ENCODE measurements around the gene FGGY.
"Not testable (repeated sequence)": the region's sequence is repeated elsewhere in the genome, so short reads cannot be mapped to it uniquely, and the experiment has no call there.

The FGGY gene

DNA sequence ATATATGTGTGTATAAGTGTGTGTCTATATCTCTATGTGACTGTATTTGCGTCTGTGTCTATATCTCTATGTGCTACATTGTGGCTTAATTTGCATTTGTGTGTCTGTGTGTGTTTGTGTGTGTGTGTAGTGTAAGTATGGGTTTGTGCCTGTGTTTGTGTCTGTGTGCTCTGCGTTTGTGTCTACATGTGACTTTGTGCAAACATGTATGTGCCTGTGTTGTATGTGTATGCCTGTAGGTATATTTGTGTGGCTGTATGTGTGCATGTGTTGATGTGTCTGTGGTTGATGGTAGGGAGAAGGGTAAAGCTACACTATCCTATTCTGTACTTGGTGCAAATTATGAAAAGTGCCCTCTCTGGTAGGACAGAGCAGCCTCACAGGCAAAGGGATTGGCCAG is 7.3 kb upstream of the FGGY start:
- no peak for DNase-seq

DNA sequence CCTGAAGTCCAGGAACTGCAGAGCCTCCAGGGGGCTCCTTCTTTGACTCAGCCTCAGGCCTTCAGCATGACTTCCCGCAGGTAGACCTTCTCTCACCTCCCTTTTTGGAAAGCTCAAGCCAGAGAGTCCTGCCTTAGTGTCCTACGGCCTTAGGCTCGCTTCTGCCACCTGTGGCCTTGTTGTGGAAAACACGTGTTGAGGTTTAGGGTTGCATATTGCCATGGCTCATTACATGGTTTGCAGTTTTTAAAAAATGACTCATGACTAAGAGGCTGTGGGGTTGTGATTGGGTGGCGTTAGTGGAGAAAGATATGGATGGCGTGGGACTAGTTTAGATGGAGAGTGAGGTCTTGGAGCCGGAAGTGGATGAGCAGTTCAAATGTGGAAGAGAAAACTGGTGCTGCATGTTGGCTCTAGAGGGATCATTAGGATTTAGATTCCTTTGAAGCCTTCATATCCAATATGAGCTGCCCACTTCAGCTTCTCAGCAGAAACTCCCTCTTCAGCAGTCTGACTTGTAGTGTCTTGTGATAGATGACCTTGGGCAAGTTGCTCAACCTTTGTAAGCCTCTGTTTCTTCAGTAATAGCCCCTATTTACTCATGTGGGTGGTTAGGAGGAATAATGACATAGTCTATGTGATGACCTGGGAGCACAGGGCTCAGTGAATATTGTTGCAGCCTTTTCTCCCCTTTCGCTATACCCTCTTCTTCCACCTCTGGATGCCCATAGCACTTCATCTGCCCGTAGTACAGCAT is 6.5 kb upstream of the FGGY start:
- peak; percentile 17 for DNase-seq

DNA sequence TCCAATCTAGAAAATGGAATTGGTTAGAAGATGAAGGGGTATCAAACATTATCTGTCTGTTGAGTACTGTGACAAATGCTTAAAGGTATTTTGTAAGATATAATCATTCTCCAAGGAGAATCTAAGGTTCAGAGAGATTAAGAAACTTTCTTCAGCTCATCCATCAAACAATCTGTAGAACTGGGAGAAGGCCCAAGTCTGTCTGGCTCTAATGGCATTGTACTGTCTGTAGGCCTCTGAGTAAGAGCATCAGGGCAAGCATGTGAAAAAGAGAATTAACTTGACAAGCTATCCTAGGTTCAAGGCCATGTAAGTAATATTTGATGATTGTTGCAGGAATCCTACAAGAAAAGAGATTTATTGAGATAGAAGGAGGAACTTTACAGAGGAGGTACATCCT is 5.3 kb upstream of the FGGY start:
- no peak for DNase-seq

DNA sequence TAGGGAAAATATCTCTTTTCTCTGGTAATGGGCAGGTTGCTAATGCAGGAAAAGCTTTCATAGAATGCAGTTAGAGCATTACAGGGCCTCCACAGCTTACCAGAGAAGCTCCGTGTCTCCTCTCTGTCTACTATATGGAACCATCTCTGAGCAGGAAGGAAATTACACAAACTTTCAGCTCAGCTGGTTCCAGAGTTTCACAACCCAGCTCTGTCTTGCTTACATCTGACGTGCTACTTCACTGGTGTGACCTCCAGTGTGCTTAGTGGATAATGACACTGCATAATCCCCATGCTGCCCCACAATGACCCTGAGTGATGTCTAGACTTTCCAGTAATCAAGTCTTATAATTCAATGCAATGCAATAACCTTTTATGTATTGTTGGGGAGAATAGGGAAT is 4.3 kb upstream of the FGGY start:
- peak; percentile 61 for DNase-seq

DNA sequence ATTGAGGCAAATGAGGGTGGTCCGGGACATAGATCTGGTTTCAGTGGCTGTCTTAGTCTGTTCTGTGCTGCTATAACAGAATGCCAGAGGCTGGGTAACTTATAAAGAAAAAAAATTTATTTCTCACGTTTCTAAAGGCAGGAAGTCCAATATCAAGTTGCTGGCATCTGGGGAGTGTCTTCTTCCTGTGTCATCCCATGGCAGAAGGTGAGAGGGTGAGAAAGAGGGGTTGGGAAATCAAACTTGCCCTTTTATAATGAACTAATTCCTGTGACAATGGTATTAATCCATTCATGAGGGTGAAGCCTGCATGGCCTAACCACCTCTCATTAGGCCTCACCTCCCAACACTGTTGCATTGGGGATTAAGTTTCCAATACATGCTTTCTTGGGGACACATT is 3.7 kb upstream of the FGGY start:
- no peak for DNase-seq

DNA sequence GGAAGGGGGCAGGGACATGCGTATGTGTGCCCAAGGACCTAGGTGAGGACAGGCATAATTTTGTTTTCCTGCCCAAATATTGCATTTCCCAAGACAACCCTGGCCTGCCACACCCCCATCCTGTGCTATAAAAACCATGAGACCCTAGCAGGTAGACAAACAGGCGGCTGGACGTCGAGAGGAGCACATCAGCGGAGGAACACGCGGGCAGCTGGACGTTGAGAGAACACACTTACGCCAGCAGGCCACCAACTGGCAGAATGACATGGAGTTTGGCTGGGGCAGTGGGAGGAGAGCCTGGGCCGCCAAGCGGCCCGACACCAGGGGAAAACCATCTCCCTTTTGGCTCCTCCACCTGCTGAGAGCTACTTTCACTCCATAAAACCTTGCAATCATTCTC is 3.0 kb upstream of the FGGY start:
- DNase-seq: no peak

DNA sequence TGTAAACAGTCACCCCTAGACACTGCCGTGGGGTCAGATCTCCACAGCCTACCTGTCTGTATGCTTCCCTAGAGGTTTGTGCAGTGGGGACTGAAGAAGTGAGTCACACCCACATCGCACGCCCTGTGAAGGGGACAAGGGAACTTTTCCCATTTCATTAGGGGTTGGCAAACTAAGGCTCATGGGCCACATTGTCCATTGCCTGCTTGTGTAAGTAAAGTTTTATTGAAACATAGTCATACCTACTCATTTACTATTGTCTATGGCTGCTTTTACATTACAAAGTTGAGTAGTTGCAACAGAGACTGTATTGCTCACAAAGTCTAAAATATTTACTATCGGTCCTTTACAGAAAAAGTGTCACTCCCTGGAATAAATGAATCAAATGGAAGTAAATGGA is 2.5 kb upstream of the FGGY start:
- DNase-seq: no peak

DNA sequence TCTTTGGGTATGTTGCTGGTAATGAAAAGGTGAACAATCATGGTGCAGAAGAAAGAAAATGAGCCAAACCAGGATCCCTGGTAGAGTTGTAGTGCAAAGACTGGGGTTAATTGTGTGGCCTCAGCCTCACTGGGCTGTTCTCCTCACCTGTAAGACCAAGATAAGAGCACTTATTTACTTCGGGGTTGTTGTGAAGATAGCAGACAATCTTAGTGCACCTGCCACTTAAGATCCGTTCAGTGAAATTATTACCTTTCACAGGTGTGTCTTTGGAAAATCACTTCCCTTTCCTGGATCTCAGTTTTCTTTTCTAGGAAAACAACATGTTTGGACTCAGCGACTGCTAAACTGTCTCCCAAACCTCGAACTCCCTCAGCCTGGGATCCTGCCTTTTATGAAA is 1.3 kb upstream of the FGGY start:
- no peak for DNase-seq

DNA sequence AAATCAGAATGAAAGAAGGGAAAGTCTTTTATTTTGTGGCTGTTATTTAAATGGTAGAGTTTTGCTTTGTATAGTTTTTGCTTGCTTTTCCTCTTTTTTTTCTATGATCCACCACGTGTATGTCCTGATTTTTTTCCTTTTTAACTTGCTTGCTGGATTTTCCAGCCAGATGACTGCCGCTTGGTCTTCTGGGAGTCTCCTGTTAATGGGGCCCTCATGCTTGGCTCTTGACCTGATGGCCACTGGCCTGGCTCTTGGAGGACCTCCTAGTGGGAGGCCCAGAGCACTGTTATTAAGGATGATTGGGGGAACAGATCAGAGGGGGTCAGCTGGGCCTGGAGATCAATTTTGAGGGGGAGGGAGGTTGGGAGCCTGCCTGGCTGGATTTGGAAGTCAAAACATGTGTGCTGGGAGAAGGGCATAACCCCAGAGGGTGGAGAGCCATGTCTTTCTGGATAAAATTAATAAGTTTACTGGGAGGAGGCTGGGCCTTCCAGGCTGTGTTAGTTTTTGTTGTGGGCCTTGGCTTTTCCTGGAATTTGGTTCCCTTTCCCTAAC is 1.2 kb downstream of the FGGY start:
- no peak for DNase-seq

DNA sequence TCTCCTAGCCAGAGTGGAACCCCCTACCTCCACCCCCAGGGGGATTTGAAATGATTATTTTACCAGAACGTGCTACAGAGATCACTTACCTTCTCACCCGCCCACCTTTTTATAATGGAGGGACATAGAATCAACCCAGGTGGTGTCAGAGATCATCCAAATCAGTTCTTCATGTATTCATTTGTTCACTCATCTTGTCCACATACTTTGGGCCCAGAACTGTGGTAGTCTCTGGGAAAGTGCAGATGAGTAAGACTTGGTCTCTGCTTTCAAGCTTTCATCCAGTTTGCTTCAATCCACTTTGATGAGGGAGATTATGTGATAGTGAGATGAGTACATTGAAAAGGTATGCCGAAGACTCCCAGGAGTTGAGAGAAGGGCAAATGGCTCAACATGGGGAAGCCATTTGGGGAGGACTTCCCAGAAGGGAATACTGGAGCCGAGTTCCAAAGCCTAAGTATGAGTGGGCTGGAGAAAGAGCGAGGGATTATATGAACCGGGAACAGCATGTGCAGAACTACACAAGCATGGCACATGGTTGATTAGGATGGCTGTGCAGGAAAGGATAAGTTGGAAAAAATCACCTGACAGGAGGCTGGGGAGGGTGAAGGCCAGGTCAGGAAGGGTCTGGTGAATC is 1.9 kb downstream of the FGGY start:
- DNase-seq: no peak

DNA sequence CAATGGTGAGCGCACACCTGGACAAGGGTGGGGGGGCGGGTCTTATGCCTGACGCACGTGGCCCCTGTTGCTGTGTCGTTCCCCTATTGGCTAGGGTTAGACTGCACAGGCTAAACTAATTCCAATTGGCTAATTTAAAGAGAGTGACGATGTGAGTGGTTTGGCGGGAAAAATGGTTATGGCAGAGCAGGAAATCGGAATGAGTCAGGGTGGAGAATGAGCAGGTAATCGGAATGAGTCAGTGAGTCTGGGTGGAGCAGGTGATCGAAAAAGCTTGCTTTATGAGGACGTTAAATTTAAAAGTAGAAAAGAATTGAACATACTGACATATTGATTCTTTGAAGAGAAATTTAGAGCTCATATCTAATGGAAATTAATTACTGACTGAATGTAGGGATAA is 2.8 kb downstream of the FGGY start:
- not testable (repeated sequence) for DNase-seq

DNA sequence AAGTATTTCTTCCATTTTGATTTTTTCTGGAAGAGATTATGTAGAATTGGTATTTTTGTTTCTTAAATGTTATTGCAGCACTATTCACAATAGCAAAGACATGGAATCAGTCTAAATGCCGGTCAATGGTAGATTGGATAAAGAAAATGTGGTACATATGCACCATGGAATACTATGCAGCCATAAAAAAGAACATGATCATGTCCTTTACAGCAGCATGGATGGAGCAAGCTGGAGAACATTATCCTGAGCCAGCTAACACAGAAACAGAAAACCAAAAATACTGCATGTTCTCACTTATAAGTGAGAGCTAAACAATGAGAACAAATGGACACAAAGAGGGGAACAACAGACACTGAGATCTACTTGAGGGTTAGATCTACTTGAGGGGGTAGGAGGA is 5.4 kb downstream of the FGGY start:
- no peak for DNase-seq

DNA sequence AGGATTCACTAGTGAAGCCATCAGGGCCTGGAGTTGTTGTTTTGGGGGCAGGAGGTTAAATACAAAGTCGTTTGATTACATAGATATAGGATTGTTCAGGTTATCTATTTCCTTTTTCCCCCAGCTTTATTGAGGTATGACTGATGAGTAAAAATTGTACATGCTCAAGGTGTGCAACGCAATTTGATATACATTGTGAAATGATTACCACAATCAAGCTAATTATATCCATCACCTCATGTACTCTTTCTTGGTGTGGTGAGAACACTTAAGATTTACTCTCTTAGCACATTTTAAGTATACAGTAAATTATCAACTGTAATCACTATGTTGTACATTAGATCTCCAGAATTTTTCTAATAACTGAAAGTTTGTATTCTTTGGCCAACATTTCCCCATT is 6.0 kb downstream of the FGGY start:
- no peak for DNase-seq

DNA sequence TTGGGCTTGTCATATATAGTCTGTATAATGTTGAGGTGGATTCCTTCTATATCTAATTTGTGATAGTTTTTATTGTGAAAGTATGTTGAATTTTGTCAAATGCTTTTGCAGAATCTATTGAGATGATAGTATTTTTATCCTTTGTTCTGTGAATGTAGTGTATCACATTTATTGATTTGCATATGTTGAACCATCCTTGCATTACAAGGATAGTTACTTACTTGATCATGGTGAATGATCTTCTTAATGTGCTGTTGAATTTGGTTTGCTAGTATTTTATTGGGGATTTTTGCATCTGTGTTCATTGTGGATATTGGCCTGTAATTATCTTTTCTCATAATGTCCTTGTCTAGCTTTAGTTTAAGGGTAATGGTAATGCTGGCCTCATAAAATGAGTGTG is 8.3 kb downstream of the FGGY start:
- DNase-seq: no peak

DNA sequence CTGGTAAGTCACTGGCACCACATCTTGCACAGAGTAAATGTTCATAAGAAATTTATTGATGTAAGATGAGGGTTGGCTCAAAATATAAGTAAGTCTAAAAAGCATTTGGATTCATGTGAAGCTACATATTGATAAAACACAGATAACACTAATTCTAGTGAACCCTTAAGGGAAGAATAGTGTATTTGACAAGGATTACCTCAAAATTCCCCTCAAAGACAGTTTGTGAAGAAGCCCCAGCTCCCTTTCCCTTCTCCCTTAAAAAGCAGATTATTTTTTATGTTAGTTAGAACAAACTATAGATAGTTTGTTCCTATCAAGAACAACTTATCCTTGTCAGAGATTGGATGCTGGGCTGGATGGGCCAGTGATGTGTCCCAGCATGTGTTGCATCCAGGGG is 10.7 kb downstream of the FGGY start:
- DNase-seq: no peak

DNA sequence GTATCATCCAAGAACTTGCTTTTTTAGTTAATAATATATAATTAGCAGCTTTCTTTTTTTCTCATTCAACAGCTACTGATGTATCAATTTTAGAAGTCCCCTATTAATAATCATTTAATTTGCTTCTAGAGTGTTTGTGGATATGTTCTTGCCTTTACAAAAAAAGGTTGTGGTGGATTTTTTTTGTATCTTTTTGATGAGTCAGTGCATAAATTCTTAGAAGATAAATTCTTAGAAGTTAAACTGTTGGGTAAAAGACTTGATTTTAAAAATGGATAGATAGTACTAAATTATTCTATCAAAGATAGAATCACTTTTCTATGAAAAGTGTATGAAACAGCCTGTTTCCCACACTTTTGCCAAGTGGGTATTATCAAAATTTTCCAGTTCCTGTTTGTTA is 11.9 kb downstream of the FGGY start:
- DNase-seq: no peak

DNA sequence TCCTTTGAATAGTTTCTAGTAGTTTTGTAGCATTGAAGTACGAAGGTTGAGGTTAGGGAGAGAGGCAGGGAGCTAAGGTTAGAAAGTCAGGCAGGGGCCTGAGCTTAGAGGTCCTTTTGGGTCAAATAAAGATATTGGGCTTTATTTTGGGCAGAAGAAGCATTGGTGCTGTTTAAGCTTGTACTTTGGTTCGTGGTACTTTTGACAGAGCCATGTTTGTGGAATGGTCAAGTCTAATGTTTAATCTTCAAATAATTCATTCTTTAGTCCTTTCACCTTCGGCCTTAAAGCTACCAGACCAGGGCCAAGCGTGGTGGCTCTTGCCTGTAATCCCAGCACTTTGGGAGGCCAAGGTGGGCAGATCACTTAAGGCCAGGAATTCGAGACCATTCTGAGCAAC is 12.5 kb downstream of the FGGY start:
- no peak for DNase-seq

DNA sequence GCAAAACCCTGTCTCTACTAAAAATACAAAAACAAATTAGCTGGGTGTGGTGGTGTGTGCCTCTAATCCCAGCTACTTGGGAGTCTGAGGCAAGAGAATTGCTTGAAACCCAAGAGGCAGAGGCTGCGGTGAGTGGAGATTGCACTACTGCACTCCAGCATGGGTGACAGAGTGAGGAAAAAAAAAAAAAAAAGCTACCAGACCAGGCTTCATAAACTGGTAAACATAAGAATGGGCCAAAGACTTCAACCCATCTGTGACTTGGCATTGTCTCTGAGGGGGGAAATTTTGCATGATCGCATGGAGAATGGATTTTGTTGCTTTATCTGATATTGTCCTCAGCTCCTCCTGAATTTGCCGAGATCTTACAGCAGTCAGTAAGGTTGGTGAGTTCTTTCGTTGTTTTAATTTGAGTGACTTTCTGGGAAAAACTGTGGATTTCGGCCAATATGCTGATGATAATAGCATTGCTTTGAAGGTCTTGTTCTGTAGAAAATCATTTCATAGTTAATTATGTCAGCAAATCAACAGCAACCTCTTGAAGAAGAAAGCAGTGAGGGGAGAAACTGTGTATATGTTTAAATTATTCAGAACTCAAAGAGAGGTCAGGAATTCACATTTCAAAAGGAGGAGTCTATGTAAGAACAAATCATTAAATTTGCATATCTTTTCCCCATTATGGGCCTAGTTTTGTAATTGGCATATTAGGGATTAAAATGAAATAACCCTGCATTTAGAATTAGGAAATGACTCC is 13.1 kb downstream of the FGGY start:
- no peak for DNase-seq

DNA sequence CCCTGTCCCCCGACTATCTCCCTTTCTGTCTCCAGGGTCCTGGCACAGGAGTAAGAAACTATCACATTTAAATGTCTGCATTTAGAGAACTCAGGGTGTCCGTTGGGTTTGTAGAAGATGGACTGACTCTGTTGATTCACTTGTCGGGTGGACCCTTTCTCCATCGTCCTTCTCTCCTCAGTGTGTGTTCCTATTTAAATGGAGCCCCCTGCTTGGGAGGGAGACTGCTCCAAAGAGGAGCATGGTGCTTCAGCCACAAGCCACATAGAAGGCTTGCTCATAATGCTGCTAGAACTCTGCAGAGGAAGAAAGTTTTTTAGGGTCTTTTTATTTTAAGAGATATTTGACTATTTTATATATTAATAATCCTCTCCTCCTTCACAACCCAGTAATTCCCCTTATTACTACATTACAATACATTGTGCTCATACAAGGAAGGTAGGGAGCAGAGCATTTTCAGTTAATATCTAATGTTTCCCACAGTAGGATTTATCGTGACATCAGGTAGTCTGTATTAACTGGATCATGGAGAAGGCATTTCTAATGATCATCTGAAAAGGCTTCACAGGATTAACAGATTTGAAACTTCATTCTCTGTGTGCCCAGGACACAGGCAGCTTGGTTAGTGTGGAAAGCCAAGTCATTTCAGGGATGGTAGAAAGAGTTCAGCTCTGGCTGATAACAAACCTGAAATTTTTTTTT is 13.8 kb downstream of the FGGY start:
- no peak for DNase-seq

DNA sequence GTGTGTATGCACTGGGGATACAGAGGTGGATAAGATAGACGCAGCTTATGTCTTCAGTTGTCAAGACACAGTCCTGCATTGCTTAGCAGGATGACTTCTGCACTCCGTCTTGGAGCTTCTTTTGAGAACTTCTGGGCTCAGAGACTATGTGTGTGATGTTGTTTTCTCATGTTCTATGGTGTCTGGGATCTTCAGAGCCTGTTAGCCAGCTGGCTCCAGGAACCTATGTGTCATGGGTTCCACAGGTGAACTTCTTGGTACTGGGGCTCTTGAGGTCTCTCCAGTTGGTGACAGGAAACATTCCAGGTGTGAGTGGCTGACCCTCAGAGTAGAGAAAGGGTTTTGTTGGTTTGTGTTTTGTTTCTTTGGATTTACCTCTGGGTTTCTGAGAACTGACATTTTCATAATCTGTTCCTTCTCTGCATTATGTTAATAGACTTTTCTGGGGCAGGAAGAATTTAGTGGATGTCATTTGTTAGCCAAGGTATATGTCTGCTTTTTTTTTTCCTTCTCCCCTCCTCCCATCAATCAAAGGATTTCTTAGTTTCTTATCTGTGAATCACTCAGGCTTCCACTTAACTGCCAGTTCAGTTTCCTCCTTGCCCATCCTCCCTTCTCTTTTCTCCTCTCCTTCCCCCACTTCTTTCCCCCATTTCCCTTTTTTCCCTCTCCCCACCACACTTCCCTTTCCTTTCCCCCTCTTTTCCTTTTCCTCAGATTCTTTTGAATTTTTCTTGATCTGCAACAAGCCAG is 18.1 kb downstream of the FGGY start:
- DNase-seq: no peak

DNA sequence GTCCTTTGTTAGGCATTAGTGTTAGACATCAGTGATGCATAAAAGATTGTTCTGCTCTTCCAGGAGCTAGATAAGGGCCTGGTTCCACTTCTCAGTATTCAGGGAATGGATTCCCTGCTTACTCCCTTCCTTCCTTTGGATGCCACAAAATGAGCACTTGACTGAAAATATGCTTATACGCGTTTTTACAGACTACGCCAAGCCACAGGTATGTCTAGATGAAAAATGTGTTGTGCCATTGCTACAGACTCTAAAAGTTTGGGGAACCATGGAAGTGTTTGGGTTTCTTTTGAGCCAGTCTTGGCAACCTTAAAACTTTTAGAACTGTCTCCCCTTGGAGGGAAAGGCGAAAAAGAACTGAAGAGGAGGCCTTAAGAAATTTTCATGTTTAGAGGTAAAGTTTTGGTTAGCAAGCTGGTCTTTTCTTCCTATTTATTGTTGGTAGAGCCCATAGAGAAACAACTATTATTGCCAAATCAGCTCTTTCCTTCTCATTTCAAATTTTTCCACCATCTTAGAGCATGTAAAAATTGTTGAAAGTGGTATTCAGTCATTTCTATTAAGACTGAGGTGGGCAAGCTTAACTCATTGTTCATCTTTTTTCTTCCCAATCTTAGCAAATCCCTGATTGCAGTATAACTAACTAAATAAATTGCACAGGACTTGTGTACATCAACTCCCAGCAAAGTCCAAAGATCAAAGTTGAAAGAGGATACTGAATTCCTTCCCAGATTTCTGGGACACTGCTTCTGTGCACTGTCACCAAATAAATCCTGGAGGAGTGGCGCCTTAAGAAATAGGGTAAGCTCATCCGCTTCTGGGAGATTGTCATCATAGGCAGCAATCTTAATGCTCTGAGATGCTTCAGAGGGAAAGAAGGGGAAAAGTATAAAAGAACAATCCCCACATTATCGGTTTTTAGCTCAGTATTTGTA is 18.9 kb downstream of the FGGY start:
- no peak for DNase-seq
